OCI-LY1 (cell line): ENCODE results near the gene TRIM36.
A peak's percentile ranks its signal among the peaks of the same experiment; 100 is the strongest.

ENCODE experiments used
- H2AFZ ChIP-seq: fragments of 200-600 bp; sonication (generic), shearing (Covaris generic); 2 replicates; pipeline ENCODE4 v1.6.0; 2014; ENCODE audit warnings: antibody characterized with exemption, mild to moderate bottlenecking, low read length
- H3F3A ChIP-seq: fragments of 200-600 bp; sonication (generic), shearing (Covaris generic); 2 replicates; pipeline ENCODE4 v1.6.0; 2014; ENCODE audit warnings: mild to moderate bottlenecking, antibody characterized with exemption, low read length, moderate library complexity; ENCODE audit not compliant: insufficient read depth
- H3K27ac ChIP-seq: fragments of 200-600 bp; sonication (generic); 2 replicates; pipeline ENCODE4 v1.5.1; 2014; ENCODE audit warnings: low read length, mixed run types, mild to moderate bottlenecking, low read depth; ENCODE audit not compliant: poor library complexity, severe bottlenecking
- H3K27me3 ChIP-seq: fragments of 200-600 bp; sonication (generic); 2 replicates; pipeline ENCODE4 v1.6.0; 2014; ENCODE audit warnings: antibody characterized with exemption, mild to moderate bottlenecking, low read length, moderate library complexity; ENCODE audit not compliant: insufficient read depth
- H3K36me3 ChIP-seq: fragments of 200-600 bp; sonication (generic); 2 replicates; pipeline ENCODE4 v1.6.1; 2014; ENCODE audit warnings: mild to moderate bottlenecking, antibody characterized with exemption, low read length, moderate library complexity, mixed read lengths; ENCODE audit not compliant: insufficient read depth
- H3K4me1 ChIP-seq: fragments of 200-600 bp; sonication (generic); 2 replicates; pipeline ENCODE4 v1.5.1; 2014; ENCODE audit warnings: mild to moderate bottlenecking, low read length, moderate library complexity; ENCODE audit not compliant: insufficient read depth, severe bottlenecking
- H3K4me2 ChIP-seq: fragments of 200-600 bp; sonication (generic), shearing (Covaris generic); 2 replicates; pipeline ENCODE4 v1.6.1; 2014; ENCODE audit warnings: low read length
- H3K4me3 ChIP-seq: fragments of 200-600 bp; sonication (generic); 2 replicates; pipeline ENCODE4 v1.5.1; 2014; ENCODE audit warnings: low read length, low read depth, mild to moderate bottlenecking, mixed read lengths; ENCODE audit not compliant: poor library complexity, severe bottlenecking
- H3K79me2 ChIP-seq: fragments of 200-600 bp; shearing (Covaris generic); 2 replicates; pipeline ENCODE4 v1.6.1; 2016; ENCODE audit warnings: mixed run types, low read length, mixed read lengths; ENCODE audit not compliant: insufficient read depth
- H3K9ac ChIP-seq: fragments of 200-600 bp; sonication (generic), shearing (Covaris generic); 2 replicates; pipeline ENCODE4 v1.6.1; 2014; ENCODE audit warnings: mild to moderate bottlenecking, low read length, mixed read lengths
- H3K9me2 ChIP-seq: fragments of 200-600 bp; sonication (generic), shearing (Covaris generic); 2 replicates; pipeline ENCODE4 v1.6.1; 2014; ENCODE audit warnings: low read depth, mild to moderate bottlenecking, low read length, mixed read lengths
- H3K9me3 ChIP-seq: fragments of 200-600 bp; shearing (Covaris generic); 2 replicates; pipeline ENCODE4 v1.6.1; 2014; ENCODE audit warnings: low read length, mixed read lengths
- H4K20me1 ChIP-seq: fragments of 200-600 bp; sonication (generic), shearing (Covaris generic); 2 replicates; pipeline ENCODE4 v1.6.0; 2016; ENCODE audit warnings: mild to moderate bottlenecking, low read length; ENCODE audit not compliant: insufficient read depth
- EZH2 ChIP-seq: fragments of 200-600 bp; sonication (generic), shearing (Covaris generic); IDR thresholded peaks from 2 replicates; pipeline ENCODE4 v1.8.0; 2017; ENCODE audit warnings: borderline replicate concordance, mixed run types, mild to moderate bottlenecking, antibody characterized with exemption, low read length, moderate library complexity, mixed read lengths
- TF ChIP-seq, protein P1 (sequence below): fragments of 200-600 bp; sonication (generic), shearing (Covaris generic); IDR thresholded peaks from 2 replicates; pipeline ENCODE4 v1.5.1; 2017; ENCODE audit warnings: mild to moderate bottlenecking, antibody characterized with exemption, low read length, moderate library complexity, mixed read lengths

TRIM36 gene

DNA sequence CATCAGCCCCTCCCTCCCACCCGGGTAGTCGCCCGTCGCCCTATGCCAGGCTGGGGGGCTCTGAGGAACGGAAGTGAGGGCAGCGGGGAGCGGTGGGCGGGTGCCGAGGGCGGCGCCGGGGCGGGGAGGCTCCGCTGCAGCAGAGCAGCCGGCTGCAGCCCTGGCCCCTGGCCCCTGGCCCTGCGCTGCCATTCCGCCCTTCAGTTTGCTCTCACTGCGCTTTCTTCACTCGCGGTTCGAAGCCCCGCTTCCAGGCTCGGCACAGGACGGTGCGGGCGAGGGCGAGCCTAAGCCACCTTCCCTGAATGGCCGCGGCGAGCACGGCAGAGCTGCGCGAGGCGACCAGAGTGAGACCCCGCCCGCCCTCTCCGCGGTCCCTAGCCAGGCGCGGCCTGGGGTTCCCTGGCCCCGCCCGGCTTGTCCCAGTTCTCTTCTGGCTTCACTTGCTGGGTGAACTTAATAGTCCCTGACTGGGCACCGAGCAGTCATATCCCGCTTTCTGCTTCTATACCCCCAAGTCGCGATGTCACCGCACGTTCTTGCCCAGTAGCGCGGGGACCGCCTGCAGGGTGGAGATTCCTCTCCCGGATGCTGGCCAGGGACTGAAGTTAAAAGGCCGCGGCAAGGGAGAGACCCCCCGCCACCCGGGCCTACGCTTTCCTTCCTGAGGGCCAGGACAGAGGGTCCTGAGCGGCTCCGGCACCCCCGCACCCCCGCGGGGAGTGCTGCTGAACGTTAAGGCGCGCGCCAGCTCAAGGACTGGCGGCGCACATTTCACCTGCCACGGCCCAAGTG, 623 bp upstream of the TRIM36 start:
- H3K4me2 ChIP-seq: peak overlapping the region; percentile 67
- no peak overlapping the region for H3K27ac ChIP-seq
- peaks cover 5% of the 10 kb centered on the region; the same call in 1 of the 2 replicates for H3K27me3 ChIP-seq

DNA sequence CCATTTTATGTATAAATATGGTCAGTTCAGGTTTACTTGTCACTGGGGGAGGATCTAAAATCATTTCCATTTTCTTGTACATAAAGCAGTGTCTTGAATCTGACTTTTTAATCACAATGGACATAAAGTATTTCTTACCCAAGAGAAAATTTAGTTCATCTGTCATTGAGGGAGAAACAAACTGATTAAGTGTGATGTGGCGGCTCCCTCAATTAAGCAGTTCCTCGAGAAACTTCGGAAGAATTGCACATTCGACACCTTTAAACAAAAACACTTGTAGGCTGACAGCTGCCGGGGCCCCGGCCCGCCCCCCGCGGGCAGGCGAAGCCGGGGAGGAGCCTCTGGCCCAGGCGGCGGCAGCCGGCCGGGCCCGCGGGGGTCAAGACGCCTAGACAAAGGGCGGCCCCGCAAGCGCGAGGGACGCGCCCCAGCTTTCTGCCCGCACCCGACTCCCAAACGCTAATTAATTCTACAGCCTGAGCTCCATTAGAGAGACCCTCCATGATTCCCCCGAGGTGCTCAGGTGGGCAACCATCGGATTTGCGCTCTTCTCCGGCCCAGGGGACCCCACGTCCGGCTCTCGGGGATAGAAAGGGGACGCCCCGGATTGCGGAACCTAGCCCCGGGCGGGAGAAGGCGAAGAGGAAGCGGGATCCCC, 750 bp downstream of the TRIM36 start:
- Histone ChIP-seq H3F3A (no peaks in the 10 kb centered on the region), H3K9me3 (peaks cover 6% of the 10 kb centered on the region; the same call in 1 of the 2 replicates), H2AFZ (0 out of 2 replicates have a peak overlapping the region, but pooled peaks have one; percentile 28), H4K20me1 (no peaks in the 10 kb centered on the region), H3K27me3 (peaks cover 5% of the 10 kb centered on the region; the same call in 1 of the 2 replicates), H3K36me3 (no peaks in the 10 kb centered on the region; the same call in 1 of the 2 replicates), H3K4me3 (peak overlapping the region; percentile 67), H3K9me2 (no peaks in the 10 kb centered on the region), H3K9ac (peak overlapping the region; percentile 34; the same call in 1 of the 2 replicates), H3K4me1 (peaks cover 16% of the 10 kb centered on the region), H3K4me2 (peak overlapping the region; percentile 67), H3K79me2 (no peaks in the 10 kb centered on the region), H3K27ac (no peak overlapping the region)
- TF ChIP-seq EZH2: no peak

More for the DNA sequence above, 623 bp upstream of the TRIM36 start:
- Histone ChIP-seq H3F3A (no peaks in the 10 kb centered on the region), H3K79me2 (no peaks in the 10 kb centered on the region), H3K4me1 (peaks cover 16% of the 10 kb centered on the region), H3K36me3 (no peaks in the 10 kb centered on the region; the same call in 1 of the 2 replicates), H4K20me1 (no peaks in the 10 kb centered on the region), H3K4me3 (peak overlapping the region; percentile 67), H2AFZ (0 out of 2 replicates have a peak overlapping the region, but pooled peaks have one; percentile 23), H3K9me3 (peaks cover 6% of the 10 kb centered on the region; the same call in 1 of the 2 replicates), H3K9me2 (no peaks in the 10 kb centered on the region), H3K9ac (peak overlapping the region; percentile 39; the same call in 1 of the 2 replicates)
- TF ChIP-seq EZH2: no peak
- TF ChIP-seq, protein P1, sequence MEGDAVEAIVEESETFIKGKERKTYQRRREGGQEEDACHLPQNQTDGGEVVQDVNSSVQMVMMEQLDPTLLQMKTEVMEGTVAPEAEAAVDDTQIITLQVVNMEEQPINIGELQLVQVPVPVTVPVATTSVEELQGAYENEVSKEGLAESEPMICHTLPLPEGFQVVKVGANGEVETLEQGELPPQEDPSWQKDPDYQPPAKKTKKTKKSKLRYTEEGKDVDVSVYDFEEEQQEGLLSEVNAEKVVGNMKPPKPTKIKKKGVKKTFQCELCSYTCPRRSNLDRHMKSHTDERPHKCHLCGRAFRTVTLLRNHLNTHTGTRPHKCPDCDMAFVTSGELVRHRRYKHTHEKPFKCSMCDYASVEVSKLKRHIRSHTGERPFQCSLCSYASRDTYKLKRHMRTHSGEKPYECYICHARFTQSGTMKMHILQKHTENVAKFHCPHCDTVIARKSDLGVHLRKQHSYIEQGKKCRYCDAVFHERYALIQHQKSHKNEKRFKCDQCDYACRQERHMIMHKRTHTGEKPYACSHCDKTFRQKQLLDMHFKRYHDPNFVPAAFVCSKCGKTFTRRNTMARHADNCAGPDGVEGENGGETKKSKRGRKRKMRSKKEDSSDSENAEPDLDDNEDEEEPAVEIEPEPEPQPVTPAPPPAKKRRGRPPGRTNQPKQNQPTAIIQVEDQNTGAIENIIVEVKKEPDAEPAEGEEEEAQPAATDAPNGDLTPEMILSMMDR: no peak

DNA sequence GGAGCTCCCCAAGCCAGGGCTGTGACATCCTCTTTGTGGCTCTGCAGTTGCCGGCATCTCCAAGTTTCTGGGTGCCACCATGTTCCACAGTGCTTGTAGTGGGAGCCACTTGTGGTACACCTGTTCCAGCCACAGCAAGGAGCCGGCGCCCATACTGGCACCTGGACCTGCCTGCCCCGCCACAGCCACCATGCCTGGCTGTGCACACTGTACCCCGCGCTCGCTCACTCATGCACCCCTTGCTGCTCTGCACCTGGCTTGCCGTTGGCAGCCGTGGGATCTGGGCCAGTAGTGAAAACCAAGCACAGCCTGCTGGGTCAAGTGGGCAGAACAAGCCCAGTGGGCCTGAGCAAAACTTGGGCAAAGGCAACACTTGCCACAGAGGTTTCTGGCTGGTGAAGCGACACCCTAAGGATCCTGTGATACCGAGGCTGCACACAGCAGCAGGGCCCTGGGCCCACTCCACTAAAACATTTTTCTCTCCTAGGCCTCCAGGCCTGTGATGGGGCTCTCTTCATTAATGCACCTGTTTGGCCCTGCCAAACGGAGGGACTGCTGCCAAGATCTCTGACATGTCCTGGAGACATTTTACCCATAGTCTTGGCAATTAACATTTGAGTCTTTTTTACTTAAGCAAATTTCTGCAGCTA, 2.8 kb downstream of the TRIM36 start:
- H3K79me2 ChIP-seq: no peaks in the 10 kb centered on the region
- H3K4me1 ChIP-seq: peaks cover 16% of the 10 kb centered on the region
- H3K4me3 ChIP-seq: no peak overlapping the region
- H3F3A ChIP-seq: no peaks in the 10 kb centered on the region
- H4K20me1 ChIP-seq: no peaks in the 10 kb centered on the region
- no peak overlapping the region for H3K4me2 ChIP-seq
- H3K9me3 ChIP-seq: peaks cover 6% of the 10 kb centered on the region; the same call in 1 of the 2 replicates
- no peak overlapping the region for H2AFZ ChIP-seq
- no peak overlapping the region for H3K9ac ChIP-seq
- no peak overlapping the region for H3K27ac ChIP-seq
- no peaks in the 10 kb centered on the region for H3K9me2 ChIP-seq
- no peaks in the 10 kb centered on the region; the same call in 1 of the 2 replicates for H3K36me3 ChIP-seq
- H3K27me3 ChIP-seq: peaks cover 5% of the 10 kb centered on the region; the same call in 1 of the 2 replicates
- no peak for TF ChIP-seq EZH2
- TF ChIP-seq, protein P1: no peak
